ENCODE measurements around the gene SPSB4. TPM values are rescaled to one million over a fixed set of nuclear protein-coding genes. Genes with fewer than 3 reads are reported as not detected.

Gene SPSB4
- total RNA-seq, 1 donor from 2014 or later = 0.58 TPM

GRCh38 chr3:141124715-141125114 lies 73.6 kb downstream of the SPSB4 start:
- no peak overlapping the region for H3K4me3 ChIP-seq (ENCODE audit: low read depth, low read length)
- TF ChIP-seq CTCF (conservative IDR thresholded peaks at IDR 0.05; ENCODE audit: low read depth, low read length) = no peak
- no peak for DNase-seq (ENCODE audit: low read depth)

GRCh38 chr3:141125351-141125750 lies 74.2 kb downstream of the SPSB4 start:
- no peak for TF ChIP-seq CTCF (conservative IDR thresholded peaks at IDR 0.05; ENCODE audit: low read depth, low read length)
- DNase-seq (ENCODE audit: low read depth) = no peak
- H3K4me3 ChIP-seq (ENCODE audit: low read depth, low read length) = no peak overlapping the region

- no peak for TF ChIP-seq CTCF (conservative IDR thresholded peaks at IDR 0.05; ENCODE audit: low read depth, low read length)
- H3K4me3 ChIP-seq (ENCODE audit: low read depth, low read length) = no peak overlapping the region
- DNase-seq (ENCODE audit: low read depth) = no peak
Measured at GRCh38 chr3:141126661-141127343, 75.7 kb downstream of the SPSB4 start.

- no peak for DNase-seq (ENCODE audit: low read depth)
- H3K4me3 ChIP-seq (ENCODE audit: low read depth, low read length) = no peak overlapping the region
- TF ChIP-seq CTCF (conservative IDR thresholded peaks at IDR 0.05; ENCODE audit: low read depth, low read length) = no peak
Measured at GRCh38 chr3:141127344-141128125, 76.4 kb downstream of the SPSB4 start.

GRCh38 chr3:141128126-141128777 lies 77.1 kb downstream of the SPSB4 start:
- no peak for TF ChIP-seq CTCF (conservative IDR thresholded peaks at IDR 0.05; ENCODE audit: low read depth, low read length)
- DNase-seq (ENCODE audit: low read depth) = no peak
- no peak overlapping the region for H3K4me3 ChIP-seq (ENCODE audit: low read depth, low read length)

- no peak overlapping the region for H3K4me3 ChIP-seq (ENCODE audit: low read depth, low read length)
- DNase-seq (ENCODE audit: low read depth) = no peak
- TF ChIP-seq CTCF (conservative IDR thresholded peaks at IDR 0.05; ENCODE audit: low read depth, low read length) = no peak
Measured at GRCh38 chr3:141129049-141129448, 77.9 kb downstream of the SPSB4 start.

Data from epithelial cell of proximal tubule (primary cell).